ENCODE measurements around the gene NKX6-2. TPM values are rescaled to one million over a fixed set of nuclear protein-coding genes. Genes with fewer than 3 reads are reported as not detected.
"Not testable (repeated sequence)": the region's sequence is repeated elsewhere in the genome, so short reads cannot be mapped to it uniquely, and the experiment has no call there.

The NKX6-2 gene
- total RNA-seq, 1 donor from 2014 or later = 6.2 TPM

- Mint-ChIP-seq H3K4me1 (ENCODE audit: low read depth, unreplicated experiment) (peaks cover 15% of the 10 kb centered on the region), H3K27ac (ENCODE audit: unreplicated experiment) (no peak overlapping the region), H3K9me3 (ENCODE audit: unreplicated experiment) (peaks cover 3% of the 10 kb centered on the region), H3K4me3 (ENCODE audit: unreplicated experiment) (no peak overlapping the region), H3K36me3 (ENCODE audit: unreplicated experiment) (peaks cover 11% of the 10 kb centered on the region), H3K27me3 (ENCODE audit: unreplicated experiment) (peaks cover 4% of the 10 kb centered on the region)
- DNase-seq = peak; percentile 11
- TF ChIP-seq, protein P1, sequence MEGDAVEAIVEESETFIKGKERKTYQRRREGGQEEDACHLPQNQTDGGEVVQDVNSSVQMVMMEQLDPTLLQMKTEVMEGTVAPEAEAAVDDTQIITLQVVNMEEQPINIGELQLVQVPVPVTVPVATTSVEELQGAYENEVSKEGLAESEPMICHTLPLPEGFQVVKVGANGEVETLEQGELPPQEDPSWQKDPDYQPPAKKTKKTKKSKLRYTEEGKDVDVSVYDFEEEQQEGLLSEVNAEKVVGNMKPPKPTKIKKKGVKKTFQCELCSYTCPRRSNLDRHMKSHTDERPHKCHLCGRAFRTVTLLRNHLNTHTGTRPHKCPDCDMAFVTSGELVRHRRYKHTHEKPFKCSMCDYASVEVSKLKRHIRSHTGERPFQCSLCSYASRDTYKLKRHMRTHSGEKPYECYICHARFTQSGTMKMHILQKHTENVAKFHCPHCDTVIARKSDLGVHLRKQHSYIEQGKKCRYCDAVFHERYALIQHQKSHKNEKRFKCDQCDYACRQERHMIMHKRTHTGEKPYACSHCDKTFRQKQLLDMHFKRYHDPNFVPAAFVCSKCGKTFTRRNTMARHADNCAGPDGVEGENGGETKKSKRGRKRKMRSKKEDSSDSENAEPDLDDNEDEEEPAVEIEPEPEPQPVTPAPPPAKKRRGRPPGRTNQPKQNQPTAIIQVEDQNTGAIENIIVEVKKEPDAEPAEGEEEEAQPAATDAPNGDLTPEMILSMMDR (IDR thresholded peaks at IDR 0.05; ENCODE audit: partially characterized antibody, unreplicated experiment) = no peak
Observed at GRCh38 chr10:132826524-132827422, 40.8 kb upstream of the NKX6-2 start.

- not testable (repeated sequence) for H3K27me3 Mint-ChIP-seq (ENCODE audit: unreplicated experiment); H3K4me3 Mint-ChIP-seq (ENCODE audit: unreplicated experiment)
- peaks cover 11% of the 10 kb centered on the region for H3K36me3 Mint-ChIP-seq (ENCODE audit: unreplicated experiment)
Observed at GRCh38 chr10:132825783-132826523, 40.0 kb upstream of the NKX6-2 start.

GRCh38 chr10:132820056-132820455 lies 34.1 kb upstream of the NKX6-2 start:
- Mint-ChIP-seq H3K4me1 (ENCODE audit: low read depth, unreplicated experiment) (no peaks in the 10 kb centered on the region), H3K27ac (ENCODE audit: unreplicated experiment) (peak overlapping the region; percentile 31), H3K36me3 (ENCODE audit: unreplicated experiment) (peaks cover 19% of the 10 kb centered on the region), H3K9me3 (ENCODE audit: unreplicated experiment) (peaks cover 10% of the 10 kb centered on the region), H3K4me3 (ENCODE audit: unreplicated experiment) (no peak overlapping the region), H3K27me3 (ENCODE audit: unreplicated experiment) (peaks cover 18% of the 10 kb centered on the region)
- TF ChIP-seq, protein P1 (IDR thresholded peaks at IDR 0.05; ENCODE audit: partially characterized antibody, unreplicated experiment) = no peak
- DNase-seq = no peak

More at GRCh38 chr10:132825783-132826523, 40.0 kb upstream of the NKX6-2 start:
- H3K9me3 Mint-ChIP-seq (ENCODE audit: unreplicated experiment); H3K27ac Mint-ChIP-seq (ENCODE audit: unreplicated experiment); DNase-seq: not testable (repeated sequence)
- peaks cover 15% of the 10 kb centered on the region for H3K4me1 Mint-ChIP-seq (ENCODE audit: low read depth, unreplicated experiment)

DNA sequence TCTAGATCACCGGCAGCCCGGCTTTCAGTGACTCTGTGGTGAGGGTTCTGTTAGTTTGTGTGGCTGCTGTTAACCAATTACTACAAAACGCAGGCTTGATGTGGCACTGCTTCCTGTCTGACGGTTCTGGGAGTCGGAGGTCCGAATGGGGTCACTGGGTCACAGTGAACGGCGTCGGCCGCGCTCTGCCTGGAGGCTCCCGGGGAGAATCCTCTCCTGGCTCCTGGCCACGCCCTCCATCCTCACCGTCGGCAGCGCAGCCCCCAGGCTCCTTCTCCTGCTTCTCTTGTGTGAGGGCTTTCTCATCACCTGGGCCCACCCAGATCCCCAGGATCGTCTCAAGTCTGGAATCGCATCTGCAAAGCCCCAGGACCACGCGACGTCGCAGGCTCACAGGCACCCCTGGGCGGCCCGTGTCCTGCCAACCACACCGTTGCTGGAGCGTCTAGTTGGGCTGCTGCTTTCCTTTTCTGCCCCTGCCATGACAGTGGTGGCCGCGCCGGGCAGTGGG lies 31.8 kb upstream of the NKX6-2 start:
- Mint-ChIP-seq H3K27ac (ENCODE audit: unreplicated experiment) (no peak overlapping the region), H3K9me3 (ENCODE audit: unreplicated experiment) (peaks cover 10% of the 10 kb centered on the region), H3K36me3 (ENCODE audit: unreplicated experiment) (peaks cover 19% of the 10 kb centered on the region), H3K4me3 (ENCODE audit: unreplicated experiment) (no peak overlapping the region), H3K4me1 (ENCODE audit: low read depth, unreplicated experiment) (no peaks in the 10 kb centered on the region), H3K27me3 (ENCODE audit: unreplicated experiment) (peaks cover 18% of the 10 kb centered on the region)
- DNase-seq = no peak
- TF ChIP-seq, protein P1 (IDR thresholded peaks at IDR 0.05; ENCODE audit: partially characterized antibody, unreplicated experiment) = no peak

GRCh38 chr10:132816718-132817117 lies 30.8 kb upstream of the NKX6-2 start:
- Mint-ChIP-seq H3K27ac (ENCODE audit: unreplicated experiment) (no peak overlapping the region), H3K36me3 (ENCODE audit: unreplicated experiment) (peaks cover 19% of the 10 kb centered on the region), H3K27me3 (ENCODE audit: unreplicated experiment) (peaks cover 18% of the 10 kb centered on the region), H3K4me3 (ENCODE audit: unreplicated experiment) (no peak overlapping the region), H3K4me1 (ENCODE audit: low read depth, unreplicated experiment) (no peaks in the 10 kb centered on the region), H3K9me3 (ENCODE audit: unreplicated experiment) (peaks cover 10% of the 10 kb centered on the region)
- DNase-seq = no peak
- TF ChIP-seq, protein P1 (IDR thresholded peaks at IDR 0.05; ENCODE audit: partially characterized antibody, unreplicated experiment) = no peak
